Liver (tissue), 3 donors: ENCODE measurements around the gene KCNC4.

Experiments used
- TAF1 ChIP-seq: conservative IDR thresholded peaks from 2 replicates; pipeline ENCODE4 v1.6.1; 2016; ENCODE audit warnings: antibody characterized with exemption, mild to moderate bottlenecking
- YY1 ChIP-seq: IDR thresholded peaks from 2 replicates; pipeline ENCODE4 v1.6.1; 2016; ENCODE audit warnings: antibody characterized with exemption, mild to moderate bottlenecking
- TF ChIP-seq, protein P1 (sequence below): fragments of 150-350 bp; IDR thresholded peaks from 2 replicates; pipeline ENCODE4 v1.5.1; 2017; ENCODE audit warnings: improper control_type of control experiment, low read depth, low read length; ENCODE audit not compliant: missing input control
- TF ChIP-seq, protein P2 (sequence below): IDR thresholded peaks from 2 replicates; pipeline ENCODE4 v1.6.1; 2016; ENCODE audit warnings: antibody characterized with exemption, mild to moderate bottlenecking
- donor health status: healthy.
- donor health status: healthy.

DNA sequence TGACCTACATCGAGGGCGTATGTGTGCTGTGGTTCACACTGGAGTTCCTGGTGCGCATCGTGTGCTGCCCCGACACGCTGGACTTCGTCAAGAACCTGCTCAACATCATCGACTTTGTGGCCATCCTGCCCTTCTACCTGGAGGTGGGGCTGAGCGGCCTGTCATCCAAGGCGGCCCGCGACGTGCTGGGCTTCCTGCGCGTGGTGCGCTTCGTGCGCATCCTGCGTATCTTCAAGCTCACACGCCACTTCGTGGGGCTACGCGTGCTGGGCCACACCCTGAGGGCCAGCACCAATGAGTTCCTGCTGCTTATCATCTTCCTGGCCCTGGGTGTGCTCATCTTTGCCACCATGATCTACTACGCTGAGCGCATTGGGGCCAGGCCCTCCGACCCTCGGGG is 13.0 kb downstream of the KCNC4 start:
- TF ChIP-seq, protein P1, sequence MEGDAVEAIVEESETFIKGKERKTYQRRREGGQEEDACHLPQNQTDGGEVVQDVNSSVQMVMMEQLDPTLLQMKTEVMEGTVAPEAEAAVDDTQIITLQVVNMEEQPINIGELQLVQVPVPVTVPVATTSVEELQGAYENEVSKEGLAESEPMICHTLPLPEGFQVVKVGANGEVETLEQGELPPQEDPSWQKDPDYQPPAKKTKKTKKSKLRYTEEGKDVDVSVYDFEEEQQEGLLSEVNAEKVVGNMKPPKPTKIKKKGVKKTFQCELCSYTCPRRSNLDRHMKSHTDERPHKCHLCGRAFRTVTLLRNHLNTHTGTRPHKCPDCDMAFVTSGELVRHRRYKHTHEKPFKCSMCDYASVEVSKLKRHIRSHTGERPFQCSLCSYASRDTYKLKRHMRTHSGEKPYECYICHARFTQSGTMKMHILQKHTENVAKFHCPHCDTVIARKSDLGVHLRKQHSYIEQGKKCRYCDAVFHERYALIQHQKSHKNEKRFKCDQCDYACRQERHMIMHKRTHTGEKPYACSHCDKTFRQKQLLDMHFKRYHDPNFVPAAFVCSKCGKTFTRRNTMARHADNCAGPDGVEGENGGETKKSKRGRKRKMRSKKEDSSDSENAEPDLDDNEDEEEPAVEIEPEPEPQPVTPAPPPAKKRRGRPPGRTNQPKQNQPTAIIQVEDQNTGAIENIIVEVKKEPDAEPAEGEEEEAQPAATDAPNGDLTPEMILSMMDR = no peak
- TF ChIP-seq, protein P2, sequence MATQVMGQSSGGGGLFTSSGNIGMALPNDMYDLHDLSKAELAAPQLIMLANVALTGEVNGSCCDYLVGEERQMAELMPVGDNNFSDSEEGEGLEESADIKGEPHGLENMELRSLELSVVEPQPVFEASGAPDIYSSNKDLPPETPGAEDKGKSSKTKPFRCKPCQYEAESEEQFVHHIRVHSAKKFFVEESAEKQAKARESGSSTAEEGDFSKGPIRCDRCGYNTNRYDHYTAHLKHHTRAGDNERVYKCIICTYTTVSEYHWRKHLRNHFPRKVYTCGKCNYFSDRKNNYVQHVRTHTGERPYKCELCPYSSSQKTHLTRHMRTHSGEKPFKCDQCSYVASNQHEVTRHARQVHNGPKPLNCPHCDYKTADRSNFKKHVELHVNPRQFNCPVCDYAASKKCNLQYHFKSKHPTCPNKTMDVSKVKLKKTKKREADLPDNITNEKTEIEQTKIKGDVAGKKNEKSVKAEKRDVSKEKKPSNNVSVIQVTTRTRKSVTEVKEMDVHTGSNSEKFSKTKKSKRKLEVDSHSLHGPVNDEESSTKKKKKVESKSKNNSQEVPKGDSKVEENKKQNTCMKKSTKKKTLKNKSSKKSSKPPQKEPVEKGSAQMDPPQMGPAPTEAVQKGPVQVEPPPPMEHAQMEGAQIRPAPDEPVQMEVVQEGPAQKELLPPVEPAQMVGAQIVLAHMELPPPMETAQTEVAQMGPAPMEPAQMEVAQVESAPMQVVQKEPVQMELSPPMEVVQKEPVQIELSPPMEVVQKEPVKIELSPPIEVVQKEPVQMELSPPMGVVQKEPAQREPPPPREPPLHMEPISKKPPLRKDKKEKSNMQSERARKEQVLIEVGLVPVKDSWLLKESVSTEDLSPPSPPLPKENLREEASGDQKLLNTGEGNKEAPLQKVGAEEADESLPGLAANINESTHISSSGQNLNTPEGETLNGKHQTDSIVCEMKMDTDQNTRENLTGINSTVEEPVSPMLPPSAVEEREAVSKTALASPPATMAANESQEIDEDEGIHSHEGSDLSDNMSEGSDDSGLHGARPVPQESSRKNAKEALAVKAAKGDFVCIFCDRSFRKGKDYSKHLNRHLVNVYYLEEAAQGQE = no peak
- no peak for TF ChIP-seq TAF1
- no peak for TF ChIP-seq YY1
